Mucosa of stomach (tissue), 1 donor: ENCODE measurements around the gene ADPRH.
"Not testable (repeated sequence)": the region's sequence is repeated elsewhere in the genome, so short reads cannot be mapped to it uniquely, and the experiment has no call there.

Source experiments
- H3K27me3 ChIP-seq: one replicate; pipeline ENCODE4 v1.7.0; 2013; ENCODE audit warnings: mild to moderate bottlenecking, low read length; ENCODE audit not compliant: control insufficient read depth, insufficient read depth
- H3K36me3 ChIP-seq: one replicate; pipeline ENCODE4 v1.7.0; 2013; ENCODE audit warnings: low read length; ENCODE audit not compliant: control insufficient read depth, insufficient read depth
- H3K4me1 ChIP-seq: one replicate; pipeline ENCODE4 v1.7.0; 2013; ENCODE audit warnings: mild to moderate bottlenecking, low read length; ENCODE audit not compliant: control insufficient read depth, insufficient read depth
- H3K4me3 ChIP-seq: one replicate; pipeline ENCODE4 v1.7.0; 2013; ENCODE audit warnings: low read length
- H3K9ac ChIP-seq: one replicate; pipeline ENCODE4 v1.7.0; 2013; ENCODE audit warnings: mild to moderate bottlenecking, low read length, moderate library complexity
- H3K9me3 ChIP-seq: one replicate; pipeline ENCODE4 v1.7.0; 2013; ENCODE audit warnings: mild to moderate bottlenecking, low read length, moderate library complexity; ENCODE audit not compliant: control insufficient read depth
- donor health status: Pancreatic carcinoma.

The ADPRH gene

GRCh38 chr3:119562307-119562961 lies 16.9 kb upstream of the ADPRH start:
- Histone ChIP-seq H3K36me3 (no peaks in the 10 kb centered on the region), H3K4me3 (no peak overlapping the region), H3K9me3 (no peaks in the 10 kb centered on the region), H3K4me1 (no peaks in the 10 kb centered on the region), H3K27me3 (no peaks in the 10 kb centered on the region), H3K9ac (no peak overlapping the region)

GRCh38 chr3:119563334-119563733 lies 16.0 kb upstream of the ADPRH start:
- H3K27me3 ChIP-seq, H3K9ac ChIP-seq, H3K4me3 ChIP-seq, H3K9me3 ChIP-seq, H3K4me1 ChIP-seq, H3K36me3 ChIP-seq: not testable (repeated sequence)

GRCh38 chr3:119569156-119569555 lies 10.1 kb upstream of the ADPRH start:
- Histone ChIP-seq H3K36me3 (no peaks in the 10 kb centered on the region), H3K4me1 (no peaks in the 10 kb centered on the region), H3K4me3 (no peak overlapping the region), H3K9ac (no peak overlapping the region), H3K9me3 (no peaks in the 10 kb centered on the region), H3K27me3 (no peaks in the 10 kb centered on the region)

GRCh38 chr3:119570229-119570628 lies 9.1 kb upstream of the ADPRH start:
- no peak overlapping the region for H3K4me3 ChIP-seq

GRCh38 chr3:119571230-119571629 lies 8.1 kb upstream of the ADPRH start:
- H3K27me3 ChIP-seq = no peaks in the 10 kb centered on the region
- H3K9me3 ChIP-seq = no peaks in the 10 kb centered on the region
- no peak overlapping the region for H3K4me3 ChIP-seq
- H3K4me1 ChIP-seq = no peaks in the 10 kb centered on the region
- no peak overlapping the region for H3K9ac ChIP-seq
- H3K36me3 ChIP-seq = no peaks in the 10 kb centered on the region

More at GRCh38 chr3:119570229-119570628, 9.1 kb upstream of the ADPRH start:
- Histone ChIP-seq H3K9me3 (no peaks in the 10 kb centered on the region), H3K27me3 (no peaks in the 10 kb centered on the region), H3K4me1 (no peaks in the 10 kb centered on the region), H3K9ac (no peak overlapping the region), H3K36me3 (no peaks in the 10 kb centered on the region)

- Histone ChIP-seq H3K4me1 (no peaks in the 10 kb centered on the region), H3K27me3 (no peaks in the 10 kb centered on the region), H3K9me3 (no peaks in the 10 kb centered on the region), H3K4me3 (no peak overlapping the region), H3K36me3 (no peaks in the 10 kb centered on the region), H3K9ac (no peak overlapping the region)
Observed at GRCh38 chr3:119571688-119572087, 7.6 kb upstream of the ADPRH start.

- Histone ChIP-seq H3K4me1 (peaks cover 7% of the 10 kb centered on the region), H3K27me3 (no peaks in the 10 kb centered on the region), H3K9ac (no peak overlapping the region), H3K9me3 (no peaks in the 10 kb centered on the region), H3K4me3 (no peak overlapping the region), H3K36me3 (no peaks in the 10 kb centered on the region)
Observed at GRCh38 chr3:119575507-119575906, 3.8 kb upstream of the ADPRH start.

GRCh38 chr3:119580067-119580760 lies 922 bp downstream of the ADPRH start:
- Histone ChIP-seq H3K4me3 (peak overlapping the region; percentile 47), H3K9me3 (no peaks in the 10 kb centered on the region), H3K9ac (peak overlapping the region; percentile 68), H3K27me3 (no peaks in the 10 kb centered on the region), H3K4me1 (peaks cover 9% of the 10 kb centered on the region), H3K36me3 (no peaks in the 10 kb centered on the region)

GRCh38 chr3:119582178-119582577 lies 2.9 kb downstream of the ADPRH start:
- H3K36me3 ChIP-seq = no peaks in the 10 kb centered on the region
- no peaks in the 10 kb centered on the region for H3K9me3 ChIP-seq
- no peak overlapping the region for H3K4me3 ChIP-seq
- H3K4me1 ChIP-seq = peaks cover 9% of the 10 kb centered on the region
- no peak overlapping the region for H3K9ac ChIP-seq
- no peaks in the 10 kb centered on the region for H3K27me3 ChIP-seq

GRCh38 chr3:119585208-119585607 lies 5.9 kb downstream of the ADPRH start:
- Histone ChIP-seq H3K9me3 (no peaks in the 10 kb centered on the region), H3K4me3 (no peak overlapping the region), H3K36me3 (no peaks in the 10 kb centered on the region), H3K27me3 (no peaks in the 10 kb centered on the region), H3K9ac (no peak overlapping the region), H3K4me1 (peaks cover 5% of the 10 kb centered on the region)

GRCh38 chr3:119585856-119586570 lies 6.7 kb downstream of the ADPRH start:
- Histone ChIP-seq H3K27me3 (no peaks in the 10 kb centered on the region), H3K9ac (no peak overlapping the region), H3K9me3 (no peaks in the 10 kb centered on the region), H3K4me1 (no peaks in the 10 kb centered on the region), H3K4me3 (no peak overlapping the region), H3K36me3 (no peaks in the 10 kb centered on the region)

GRCh38 chr3:119586733-119587172 lies 7.5 kb downstream of the ADPRH start:
- H3K27me3 ChIP-seq = no peaks in the 10 kb centered on the region
- no peaks in the 10 kb centered on the region for H3K36me3 ChIP-seq
- no peaks in the 10 kb centered on the region for H3K9me3 ChIP-seq
- H3K9ac ChIP-seq = no peak overlapping the region
- no peak overlapping the region for H3K4me3 ChIP-seq
- no peaks in the 10 kb centered on the region for H3K4me1 ChIP-seq
